ENCODE results near the gene FRAS1. TPM values are rescaled to one million over a fixed set of nuclear protein-coding genes. Genes with fewer than 3 reads are reported as not detected.
A peak's percentile ranks its signal among the peaks of the same experiment; 100 is the strongest.

The FRAS1 gene
- total RNA-seq, 1 experiment from 2014 or later: 2.2 TPM

- no peak for DNase-seq (ENCODE audit: extremely low read depth, low read depth)
These were observed 62.6 kb downstream of the FRAS1 start for GRCh38 chr4:78119698-78120097.

DNA sequence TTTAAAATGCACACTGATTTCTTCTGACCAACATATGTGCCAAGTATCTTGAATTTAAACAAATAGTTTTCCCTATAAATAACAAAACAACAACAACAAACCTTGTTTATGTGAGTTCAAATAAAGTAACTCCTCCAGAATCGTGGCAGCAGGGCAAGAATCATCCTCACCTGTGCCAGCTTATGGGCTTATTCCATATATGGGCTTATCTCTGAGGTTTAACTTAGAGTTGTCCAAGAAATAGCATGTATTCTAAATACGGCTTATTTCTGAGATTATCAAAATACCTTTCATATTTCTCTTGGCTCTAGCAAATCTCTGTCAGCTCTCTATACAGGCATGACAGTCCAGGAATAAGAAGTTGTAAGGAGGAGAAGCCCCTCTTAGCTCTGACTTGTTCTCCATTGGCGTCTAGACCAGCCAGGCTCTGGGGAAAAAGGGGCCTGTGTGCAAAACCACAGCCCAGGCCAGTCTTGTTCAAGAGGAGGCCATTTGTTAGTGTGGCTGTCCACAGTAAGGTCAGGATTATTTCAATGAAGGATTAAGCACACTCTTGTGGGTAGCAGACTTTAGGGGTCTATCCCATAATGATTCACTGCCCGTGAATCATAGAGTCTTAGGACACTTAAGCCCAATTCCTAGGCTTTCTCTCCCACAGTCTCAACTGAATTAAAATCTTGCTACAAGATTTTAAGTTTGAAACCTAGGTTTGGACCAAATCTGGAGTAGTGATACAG lies 63.2 kb downstream of the FRAS1 start:
- DNase-seq (ENCODE audit: extremely low read depth, low read depth): no peak

DNA sequence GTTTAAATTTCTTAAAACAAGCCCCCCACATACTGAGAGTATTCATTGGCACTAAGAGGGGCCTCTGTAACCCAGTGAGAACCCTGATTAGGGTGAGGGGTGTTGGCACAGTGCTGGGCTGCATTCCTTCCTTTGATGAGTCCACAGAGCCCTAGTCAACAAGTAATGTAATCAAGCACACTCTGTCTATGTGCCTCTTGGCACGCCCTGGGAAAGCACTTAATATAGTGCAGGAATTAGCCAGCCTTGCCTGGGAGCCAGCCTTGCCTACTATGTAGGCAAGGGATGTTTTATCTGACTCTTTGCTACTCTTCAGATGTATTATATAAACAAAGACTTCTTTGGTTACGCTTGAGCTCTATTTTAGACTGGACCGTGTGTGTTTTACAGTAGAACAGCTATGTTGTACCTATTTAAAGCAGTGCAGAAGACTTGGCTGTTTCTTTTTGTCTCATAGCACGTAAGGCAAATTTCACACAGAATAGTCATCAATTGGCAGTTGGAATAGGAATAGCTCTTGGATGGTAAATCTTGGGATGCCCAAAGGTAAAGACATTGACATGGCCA lies 64.3 kb downstream of the FRAS1 start:
- DNase-seq (ENCODE audit: extremely low read depth, low read depth): no peak

DNA sequence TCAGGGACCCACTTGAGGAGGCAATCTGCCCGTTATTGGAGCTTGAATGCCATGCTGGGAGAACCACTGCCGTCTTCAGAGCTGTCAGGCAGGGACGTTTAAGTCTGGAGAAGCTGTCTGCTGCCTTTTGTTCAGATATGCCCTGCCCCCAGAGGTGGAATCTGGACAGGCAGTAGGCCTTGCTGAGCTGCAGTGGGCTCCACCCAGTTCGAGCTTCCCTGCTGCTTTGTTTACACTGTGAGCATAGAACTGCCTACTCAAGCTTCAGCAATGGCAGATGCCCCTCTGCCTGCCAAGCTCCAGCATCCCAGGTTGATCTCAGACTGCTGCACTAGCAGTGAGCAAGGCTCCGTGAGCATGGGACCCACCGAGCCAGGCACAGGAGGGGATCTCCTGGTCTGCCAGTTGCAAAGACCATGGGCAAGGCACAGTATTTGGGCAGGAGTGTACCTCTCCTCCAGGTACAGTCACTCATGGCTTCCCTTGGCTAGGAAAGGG lies 68.8 kb downstream of the FRAS1 start:
- DNase-seq (ENCODE audit: extremely low read depth, low read depth): peak; percentile 1

GRCh38 chr4:78129383-78130108 lies 72.4 kb downstream of the FRAS1 start:
- DNase-seq (ENCODE audit: extremely low read depth, low read depth): no peak

- DNase-seq (ENCODE audit: extremely low read depth, low read depth): no peak
These were observed 74.3 kb downstream of the FRAS1 start for GRCh38 chr4:78131403-78131802.

- no peak for DNase-seq (ENCODE audit: extremely low read depth, low read depth)
These were observed 79.3 kb downstream of the FRAS1 start for GRCh38 chr4:78136109-78137081.

DNA sequence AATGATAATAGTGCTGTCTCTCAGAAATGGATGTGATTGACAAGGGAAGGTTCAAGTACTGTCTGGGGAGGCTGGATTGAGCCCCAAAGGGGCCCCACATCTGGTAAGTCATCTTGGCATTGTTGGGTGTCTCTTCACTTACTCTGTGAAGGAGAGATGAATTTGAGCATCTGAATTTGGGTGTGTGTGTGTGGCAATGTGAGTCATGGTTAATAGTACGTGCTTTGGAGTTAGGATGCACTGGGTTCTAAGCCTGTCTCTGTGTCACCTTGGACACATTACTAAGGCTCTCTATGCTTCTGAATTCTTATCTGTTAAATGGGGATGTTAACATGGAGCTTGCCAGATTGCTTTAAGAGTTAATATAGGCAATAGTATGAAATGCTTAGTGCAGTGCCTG lies 80.4 kb downstream of the FRAS1 start:
- no peak for DNase-seq (ENCODE audit: extremely low read depth, low read depth)

- DNase-seq (ENCODE audit: extremely low read depth, low read depth): no peak
These were observed 81.1 kb downstream of the FRAS1 start for GRCh38 chr4:78138252-78138651.

GRCh38 chr4:78143634-78144033 lies 86.5 kb downstream of the FRAS1 start:
- no peak for DNase-seq (ENCODE audit: extremely low read depth, low read depth)

GRCh38 chr4:78145008-78145407 lies 87.9 kb downstream of the FRAS1 start:
- no peak for DNase-seq (ENCODE audit: extremely low read depth, low read depth)

GRCh38 chr4:78145622-78146021 lies 88.5 kb downstream of the FRAS1 start:
- DNase-seq (ENCODE audit: extremely low read depth, low read depth): no peak

DNA sequence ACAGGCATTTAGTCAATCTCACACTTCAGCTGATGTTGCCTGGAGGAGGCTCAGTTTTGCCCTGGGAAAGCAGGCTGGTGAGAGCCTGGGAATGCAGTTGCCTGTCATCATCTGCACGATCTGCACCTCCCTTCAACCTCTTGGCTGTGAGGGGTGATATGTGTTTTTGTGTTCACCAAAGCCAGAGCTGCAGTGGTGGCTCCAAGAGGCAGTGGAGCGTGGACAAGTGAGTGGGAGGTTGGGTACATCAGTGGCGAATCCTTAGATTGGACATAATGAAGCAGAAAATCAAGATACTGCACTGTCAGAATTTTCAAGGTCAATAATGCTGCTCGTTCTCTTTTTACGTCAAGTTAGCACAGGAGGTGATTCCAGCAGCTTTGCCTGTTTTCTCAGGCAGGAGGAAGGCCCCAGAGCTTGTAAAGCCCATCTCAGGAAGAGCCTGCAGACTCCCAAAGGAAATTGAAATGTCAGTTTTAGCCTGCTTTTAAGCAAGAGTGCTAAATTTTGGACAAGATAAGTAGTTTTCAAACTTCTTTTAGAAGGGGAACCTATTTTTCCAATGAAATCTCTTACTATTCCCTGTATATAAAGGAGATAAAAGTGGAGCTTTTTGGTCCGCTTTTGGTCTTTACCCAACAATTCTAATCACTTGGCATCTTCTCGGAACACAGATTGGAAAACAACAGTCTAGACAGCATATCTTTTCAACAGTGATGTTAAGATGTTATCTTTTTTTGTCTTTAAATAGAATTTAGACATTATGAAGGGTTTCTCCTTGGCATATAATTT lies 92.8 kb downstream of the FRAS1 start:
- no peak for DNase-seq (ENCODE audit: extremely low read depth, low read depth)

- no peak for DNase-seq (ENCODE audit: extremely low read depth, low read depth)
These were observed 93.4 kb downstream of the FRAS1 start for GRCh38 chr4:78150543-78150864.

GRCh38 chr4:78152795-78153194 lies 95.7 kb downstream of the FRAS1 start:
- no peak for DNase-seq (ENCODE audit: extremely low read depth, low read depth)

DNA sequence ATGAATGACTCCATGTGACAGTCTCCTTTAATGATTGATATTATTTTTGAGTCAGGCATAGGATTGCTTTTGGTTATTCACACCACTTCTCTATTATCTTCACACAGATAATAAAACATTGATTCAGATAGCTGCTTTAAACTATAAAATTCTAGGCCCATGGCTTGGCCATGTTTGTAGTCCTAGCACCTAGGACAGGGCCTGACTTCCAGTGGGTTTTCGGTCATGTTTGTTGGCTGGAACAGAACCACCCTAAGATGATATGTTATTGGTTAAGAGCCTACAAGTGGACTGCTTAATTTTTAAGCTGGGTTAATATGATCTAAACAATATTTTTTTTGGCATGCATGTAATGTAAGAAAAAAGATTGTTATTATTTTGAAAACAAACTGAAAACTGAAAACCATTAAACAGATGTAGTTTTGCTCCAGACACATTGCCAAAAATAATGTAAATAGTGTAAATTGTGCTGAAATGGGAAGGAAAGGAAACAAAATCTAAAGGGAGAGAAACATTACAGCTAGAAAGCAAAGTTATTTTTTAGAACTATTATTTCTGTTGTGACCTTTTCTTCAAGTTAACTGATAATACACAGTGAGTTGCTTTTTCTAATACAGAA lies 98.0 kb downstream of the FRAS1 start:
- DNase-seq (ENCODE audit: extremely low read depth, low read depth): no peak

GRCh38 chr4:78155616-78156105 lies 98.5 kb downstream of the FRAS1 start:
- DNase-seq (ENCODE audit: extremely low read depth, low read depth): no peak

- no peak for DNase-seq (ENCODE audit: extremely low read depth, low read depth)
These were observed 99.4 kb downstream of the FRAS1 start for GRCh38 chr4:78156520-78156919.

GRCh38 chr4:78162342-78162741 lies 105.2 kb downstream of the FRAS1 start:
- DNase-seq (ENCODE audit: extremely low read depth, low read depth): no peak

Data from NCI-H460 (cell line).